Epithelial cell of prostate (primary cell): Measurements from ENCODE around the gene RAD51AP1.
"Not testable (repeated sequence)": the region's sequence is repeated elsewhere in the genome, so short reads cannot be mapped to it uniquely, and the experiment has no call there.

ENCODE experiments used
- DNase-seq: peaks from one replicate; pipeline ENCODE4 v3.0.0-alpha.2; 2011; ENCODE audit warnings: low read depth, low spot score
- H3K27ac ChIP-seq: fragments of 450-650 bp; 2 replicates; pipeline ENCODE4 v1.5.1; 2017; ENCODE audit warnings: mild to moderate bottlenecking

RAD51AP1 gene, protein sequence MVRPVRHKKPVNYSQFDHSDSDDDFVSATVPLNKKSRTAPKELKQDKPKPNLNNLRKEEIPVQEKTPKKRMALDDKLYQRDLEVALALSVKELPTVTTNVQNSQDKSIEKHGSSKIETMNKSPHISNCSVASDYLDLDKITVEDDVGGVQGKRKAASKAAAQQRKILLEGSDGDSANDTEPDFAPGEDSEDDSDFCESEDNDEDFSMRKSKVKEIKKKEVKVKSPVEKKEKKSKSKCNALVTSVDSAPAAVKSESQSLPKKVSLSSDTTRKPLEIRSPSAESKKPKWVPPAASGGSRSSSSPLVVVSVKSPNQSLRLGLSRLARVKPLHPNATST

DNA sequence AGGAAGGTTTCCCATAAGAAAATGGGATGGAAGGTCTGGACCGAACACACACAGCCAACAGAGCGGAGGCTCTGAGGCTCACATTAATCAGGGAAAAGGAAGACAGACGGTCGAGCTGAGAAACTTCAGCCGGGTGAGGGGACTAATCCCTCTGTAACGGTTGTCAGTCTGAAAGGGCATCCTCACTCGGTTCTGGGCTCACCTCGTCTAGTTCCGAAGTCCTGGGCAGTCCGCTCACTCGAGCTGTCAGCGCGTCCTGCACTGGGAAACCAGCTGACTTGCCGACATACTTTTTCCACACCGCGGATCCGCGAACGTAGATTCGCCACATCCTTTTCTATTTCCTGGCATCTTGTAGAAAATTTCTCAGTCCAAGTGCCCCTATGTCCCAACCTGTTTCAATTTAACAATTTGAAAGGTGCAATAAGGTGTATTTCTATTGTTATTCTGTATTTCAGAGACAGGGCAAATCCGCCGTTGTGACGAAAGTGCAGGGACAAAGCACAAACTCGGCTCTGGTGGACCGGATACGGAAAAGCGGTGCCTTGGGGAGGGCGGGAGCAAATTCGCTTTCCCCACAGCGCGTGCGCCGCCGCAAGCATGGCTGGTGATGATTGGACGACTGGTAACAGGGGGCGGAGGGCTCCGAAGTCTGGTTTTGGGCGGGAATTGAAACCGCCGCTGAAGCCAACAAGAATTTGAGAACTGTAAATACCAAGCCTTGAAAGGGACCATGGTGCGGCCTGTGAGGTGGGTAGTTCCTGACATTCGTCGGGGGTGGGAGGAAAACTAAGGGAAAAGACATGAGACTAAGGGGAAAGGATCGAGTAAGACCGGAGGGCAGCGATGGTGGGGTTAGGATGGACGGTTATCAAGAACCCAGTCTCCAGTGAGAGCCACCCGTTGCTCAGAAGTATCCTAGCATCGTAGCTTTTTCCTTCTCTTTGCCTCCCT is at the start of gene RAD51AP1:
Gene RAD51AP1 (plus strand): TSS at position 684 of the 954 bp plus-strand sequence. CDS start 50 bp downstream, at position 734.
- peak within 1 kb of the TSS; percentile 70 for H3K27ac ChIP-seq
- DNase-seq, result peak; percentile 87

DNA sequence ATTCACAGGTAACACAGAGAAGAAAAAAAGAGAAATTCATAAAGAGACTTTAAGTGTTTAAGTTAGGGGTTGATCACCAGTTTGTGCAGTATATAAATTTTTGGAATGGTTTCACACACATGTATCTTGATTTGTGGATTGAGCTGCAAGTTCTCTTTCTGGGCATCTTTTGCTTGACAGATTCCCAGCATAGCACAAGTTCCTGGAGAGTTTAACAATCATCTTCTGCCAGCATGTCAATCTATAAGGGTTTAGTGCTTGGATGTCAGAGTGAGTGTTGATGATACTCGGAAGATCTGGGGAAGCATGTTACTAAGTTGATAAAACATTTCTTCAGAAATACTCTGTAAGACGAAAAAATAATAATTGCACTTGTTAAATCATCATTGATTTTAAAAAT is 49.1 kb upstream of the RAD51AP1 start:
- no peak for DNase-seq
- no peak overlapping the region for H3K27ac ChIP-seq

DNA sequence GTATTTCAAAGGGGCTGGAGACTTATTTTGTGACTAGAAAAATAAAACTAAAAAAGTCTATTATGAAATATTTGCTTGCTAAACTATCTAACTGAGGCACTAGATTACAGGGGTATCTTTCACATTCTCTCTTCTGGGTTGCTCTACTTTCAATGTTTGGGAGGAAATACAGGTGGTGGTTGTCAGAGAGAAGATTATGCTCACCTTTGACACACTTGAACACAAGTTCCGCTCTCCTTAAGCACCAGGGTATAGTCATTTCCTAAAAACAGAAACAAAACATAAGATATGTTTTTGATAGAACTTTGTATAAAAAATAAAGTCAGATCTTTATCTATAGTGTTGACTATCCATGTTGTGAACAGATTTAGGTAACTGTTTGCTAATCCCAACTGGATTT is 47.7 kb upstream of the RAD51AP1 start:
- no peak for DNase-seq
- no peak overlapping the region for H3K27ac ChIP-seq

DNA sequence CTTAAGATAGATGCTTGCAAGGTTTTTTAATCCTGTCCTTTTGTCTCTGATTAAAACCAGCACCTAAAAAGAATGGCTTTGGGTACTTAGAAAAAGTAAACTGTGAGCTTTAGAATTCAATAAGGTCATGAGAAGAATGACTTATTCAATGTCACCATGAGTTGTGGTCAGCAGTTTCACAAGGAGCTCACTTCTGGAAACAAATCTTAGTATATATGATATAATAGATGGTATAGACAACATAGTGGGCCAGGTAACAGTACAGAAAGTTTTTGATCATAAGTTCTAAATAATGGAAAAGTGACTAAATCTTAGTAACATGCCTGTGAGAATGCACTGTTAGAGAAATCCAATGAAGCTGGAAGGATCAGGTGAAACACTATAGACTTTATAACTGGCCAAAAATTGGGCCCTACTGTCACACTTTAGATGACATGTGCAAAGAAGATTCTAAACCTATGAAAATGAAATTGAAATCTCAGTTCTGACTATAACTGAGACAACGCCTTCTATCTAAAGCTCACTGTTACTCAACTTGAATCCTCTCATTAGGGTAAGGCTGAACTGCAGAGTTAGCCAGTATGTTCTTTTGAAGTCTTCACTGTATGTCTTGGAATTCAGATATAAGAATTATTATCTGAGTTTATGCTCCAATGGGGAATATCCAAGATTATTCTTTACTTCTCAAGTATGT is 42.4 kb upstream of the RAD51AP1 start:
- no peak overlapping the region for H3K27ac ChIP-seq
- DNase-seq, result no peak

DNA sequence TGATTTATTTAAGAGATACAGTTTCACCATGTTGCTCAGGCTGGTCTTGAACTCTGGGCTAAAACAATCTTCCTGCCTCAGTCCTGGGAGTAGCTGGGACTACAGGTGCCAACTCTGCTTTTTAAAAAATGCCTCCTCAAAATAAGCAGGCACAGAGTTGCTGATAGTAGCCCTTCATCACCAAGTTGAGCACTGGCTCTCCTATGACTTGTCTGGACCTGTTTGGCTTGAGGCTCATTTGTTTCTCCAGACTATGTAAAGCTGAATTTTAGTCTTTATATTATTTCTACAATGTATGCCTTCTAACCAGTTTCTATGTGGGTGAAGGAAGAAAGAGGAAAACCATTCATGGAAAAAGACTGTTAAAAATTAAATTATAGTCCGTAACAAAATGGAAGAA is 39.5 kb upstream of the RAD51AP1 start:
- H3K27ac ChIP-seq, result peak overlapping the region; percentile 11
- no peak for DNase-seq

DNA sequence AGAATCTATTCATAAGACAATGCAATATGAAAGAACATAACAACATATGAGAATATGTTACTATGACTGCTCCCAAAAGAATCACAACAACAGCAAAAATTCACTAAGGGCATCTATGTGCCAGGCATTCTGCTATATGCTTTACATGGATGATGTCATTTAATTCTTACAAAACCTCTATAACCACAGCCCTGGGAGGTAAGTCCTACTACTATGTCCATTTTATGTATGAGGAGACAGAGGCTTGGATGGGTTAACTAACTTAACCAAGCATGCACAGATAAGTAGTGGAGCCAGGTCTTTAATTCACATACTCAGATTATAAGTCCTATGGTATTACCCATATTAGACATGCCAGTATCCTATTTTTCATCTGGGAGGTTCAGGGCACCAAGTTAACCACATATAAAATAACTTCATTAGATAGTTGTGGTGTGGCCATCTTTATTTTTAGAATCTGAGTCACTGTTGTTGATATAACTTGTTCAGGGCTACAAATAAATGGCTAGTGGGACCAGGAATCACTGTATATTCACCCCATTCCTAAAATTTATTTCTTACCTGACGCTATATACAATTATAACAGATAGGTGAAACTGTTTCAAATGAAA is 33.2 kb upstream of the RAD51AP1 start:
- H3K27ac ChIP-seq, result no peak overlapping the region
- no peak for DNase-seq

DNA sequence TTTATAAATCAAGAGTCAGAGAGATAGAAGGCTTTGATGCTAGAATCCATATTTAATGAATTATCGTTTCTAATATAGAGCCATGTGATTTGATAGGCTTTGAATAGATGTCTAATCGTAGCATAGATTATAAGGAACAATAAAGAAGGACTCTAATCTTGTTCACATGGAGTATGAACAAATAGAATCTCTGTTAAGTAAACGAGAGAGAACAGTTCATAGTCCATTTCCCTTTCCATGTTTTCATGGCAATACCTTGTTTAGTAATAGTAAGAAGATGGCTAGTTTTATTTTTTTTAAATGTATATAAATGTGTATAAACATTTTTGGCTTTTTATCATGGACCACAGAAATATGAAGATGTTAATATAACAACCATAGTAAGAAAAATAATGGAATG is 32.3 kb upstream of the RAD51AP1 start:
- H3K27ac ChIP-seq, result no peak overlapping the region
- no peak for DNase-seq

DNA sequence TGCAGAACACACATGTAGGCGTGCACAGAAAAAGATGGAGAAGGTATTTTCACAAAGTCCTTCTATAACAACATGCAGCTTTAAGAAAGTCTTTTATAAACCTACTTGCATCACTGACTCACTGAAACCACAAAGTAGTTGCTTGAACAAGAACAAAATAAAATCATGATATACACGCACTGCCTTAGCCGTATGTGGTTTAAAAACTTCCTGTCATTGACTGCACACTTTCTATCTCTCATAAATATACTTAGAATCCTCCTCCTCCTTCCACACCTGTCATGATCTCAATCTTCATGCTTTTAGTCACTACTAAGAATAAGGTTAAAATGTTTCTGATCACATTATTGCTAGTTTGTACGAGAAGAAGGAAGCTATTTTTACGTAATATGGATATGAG is 31.8 kb upstream of the RAD51AP1 start:
- H3K27ac ChIP-seq, result no peak overlapping the region
- peak; percentile 14 for DNase-seq

DNA sequence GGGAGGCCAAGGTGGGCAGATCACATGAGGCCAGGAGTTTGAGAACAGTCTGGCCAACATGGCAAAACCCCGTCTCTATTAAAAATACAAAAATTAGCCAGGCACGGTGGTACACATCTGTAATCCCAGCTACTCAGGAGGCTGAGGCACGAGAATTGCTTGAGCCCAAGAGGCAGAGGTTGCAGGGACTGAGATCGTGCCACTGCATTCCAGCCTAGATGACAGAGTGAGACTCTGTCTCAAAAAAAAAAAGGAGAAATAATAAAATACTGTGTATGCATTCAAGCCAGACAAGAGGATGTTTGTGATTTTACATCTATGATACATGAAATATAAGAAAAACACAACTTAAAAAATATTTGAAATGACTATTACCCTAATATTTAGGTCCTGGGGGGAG is 30.2 kb upstream of the RAD51AP1 start:
- DNase-seq, H3K27ac ChIP-seq: not testable (repeated sequence)

DNA sequence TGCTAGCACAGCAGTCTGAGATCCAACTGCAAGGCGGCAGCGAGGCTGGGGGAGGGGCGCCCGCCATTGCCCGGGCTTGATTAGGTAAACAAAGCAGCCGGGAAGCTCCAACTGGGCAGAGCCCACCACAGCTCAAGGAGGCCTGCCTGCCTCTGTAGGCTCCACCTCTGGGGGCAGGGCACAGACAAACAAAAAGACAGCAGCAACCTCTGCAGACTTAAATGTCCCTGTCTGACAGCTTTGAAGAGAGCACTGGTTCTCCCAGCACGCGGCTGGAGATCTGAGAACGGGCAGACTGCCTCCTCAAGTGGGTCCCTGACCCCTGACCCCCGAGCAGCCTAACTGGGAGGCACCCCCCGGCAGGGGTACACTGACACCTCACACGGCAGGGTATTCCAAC is 29.4 kb upstream of the RAD51AP1 start:
- not testable (repeated sequence) for H3K27ac ChIP-seq, DNase-seq

DNA sequence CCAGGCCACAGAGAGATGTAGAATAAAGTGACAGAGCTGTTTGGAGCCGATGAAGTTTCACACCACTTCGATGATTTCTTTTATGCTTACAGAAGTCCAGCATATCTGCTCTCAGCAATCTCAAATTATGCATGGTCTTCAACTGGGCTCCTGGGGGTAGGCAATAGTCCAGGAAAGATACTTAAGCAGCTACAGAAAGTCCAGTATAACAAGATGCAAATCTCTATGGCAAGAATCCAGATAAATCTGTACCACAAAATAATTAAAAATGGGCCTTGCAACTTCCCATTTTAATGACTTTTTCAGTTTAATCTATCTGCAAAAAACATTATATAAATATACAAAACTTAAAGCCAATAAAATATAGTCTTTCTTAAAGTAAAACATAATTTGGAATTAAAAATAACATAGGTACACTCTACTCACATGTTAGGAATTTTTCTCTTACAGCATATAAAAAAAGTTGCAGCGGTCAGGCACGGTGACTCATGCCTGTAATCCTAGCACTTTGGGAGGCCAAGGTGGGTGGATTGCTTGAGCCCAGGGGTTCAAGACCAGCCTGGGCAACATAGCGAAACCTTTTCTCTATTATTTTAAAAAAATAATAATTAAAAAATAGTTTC is 20.5 kb upstream of the RAD51AP1 start:
- H3K27ac ChIP-seq, result no peak overlapping the region
- DNase-seq, result peak; percentile 12

DNA sequence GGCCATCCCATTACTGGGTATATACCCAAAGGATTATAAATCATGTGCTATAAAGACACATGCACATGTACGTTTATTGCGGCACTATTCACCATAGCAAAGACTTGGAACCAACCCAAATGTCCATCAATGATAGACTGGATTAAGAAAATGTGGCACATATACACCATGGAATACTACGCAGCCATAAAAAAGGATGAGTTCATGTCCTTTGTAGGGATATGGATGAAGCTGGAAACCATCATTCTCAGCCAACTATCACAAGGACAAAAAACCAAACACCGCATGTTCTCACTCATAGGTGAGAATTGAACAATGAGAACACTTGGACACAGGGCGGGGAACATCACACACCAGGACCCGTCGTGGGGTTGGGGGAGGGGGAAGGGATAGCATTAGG is 15.2 kb upstream of the RAD51AP1 start:
- not testable (repeated sequence) for DNase-seq, H3K27ac ChIP-seq

DNA sequence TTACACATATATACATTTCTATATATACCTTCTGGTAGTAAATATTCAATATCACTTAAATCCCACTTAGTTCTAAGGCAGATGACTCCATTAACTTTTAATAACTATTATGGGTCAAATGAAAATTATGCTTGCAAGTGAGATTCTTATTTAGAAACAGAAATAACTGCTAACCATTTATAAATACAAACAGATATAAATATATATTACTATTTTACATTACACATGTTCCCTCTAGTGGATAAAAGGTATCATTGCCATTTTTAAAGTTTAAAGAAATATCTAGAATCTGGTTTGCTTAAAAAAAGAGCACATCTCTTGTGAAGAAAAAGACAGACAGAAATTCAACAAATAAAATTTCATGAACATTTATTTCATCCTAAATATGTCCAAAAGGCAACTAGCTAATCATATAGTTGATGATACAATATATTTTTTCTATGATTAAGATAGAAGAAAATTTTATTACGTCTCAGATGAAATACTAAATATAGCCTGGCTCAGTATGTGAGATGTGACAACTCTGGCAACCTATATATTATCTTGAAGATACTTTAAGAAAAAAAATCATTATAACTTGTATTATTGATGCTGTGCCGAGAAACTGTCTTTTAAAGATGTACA is 11.7 kb upstream of the RAD51AP1 start:
- no peak for DNase-seq
- H3K27ac ChIP-seq, result no peak overlapping the region

DNA sequence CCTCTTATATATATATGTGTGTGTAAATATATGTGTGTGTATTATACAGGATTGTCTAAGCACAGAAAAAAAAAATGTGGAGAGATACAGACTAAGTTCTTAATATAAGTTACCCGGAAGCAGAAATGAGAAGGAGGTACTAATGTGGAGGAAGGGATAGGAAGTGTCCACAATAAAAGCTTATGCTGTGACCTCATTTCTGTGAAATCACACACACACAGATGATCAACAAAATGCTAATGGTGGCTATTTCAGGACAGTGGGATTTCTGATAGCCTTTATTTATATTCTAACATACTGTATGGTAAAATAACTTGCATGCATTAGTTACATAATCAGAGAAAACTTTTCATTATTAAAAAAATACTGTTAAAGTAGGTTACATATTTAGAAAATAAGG is 8.5 kb upstream of the RAD51AP1 start:
- no peak overlapping the region for H3K27ac ChIP-seq
- no peak for DNase-seq

DNA sequence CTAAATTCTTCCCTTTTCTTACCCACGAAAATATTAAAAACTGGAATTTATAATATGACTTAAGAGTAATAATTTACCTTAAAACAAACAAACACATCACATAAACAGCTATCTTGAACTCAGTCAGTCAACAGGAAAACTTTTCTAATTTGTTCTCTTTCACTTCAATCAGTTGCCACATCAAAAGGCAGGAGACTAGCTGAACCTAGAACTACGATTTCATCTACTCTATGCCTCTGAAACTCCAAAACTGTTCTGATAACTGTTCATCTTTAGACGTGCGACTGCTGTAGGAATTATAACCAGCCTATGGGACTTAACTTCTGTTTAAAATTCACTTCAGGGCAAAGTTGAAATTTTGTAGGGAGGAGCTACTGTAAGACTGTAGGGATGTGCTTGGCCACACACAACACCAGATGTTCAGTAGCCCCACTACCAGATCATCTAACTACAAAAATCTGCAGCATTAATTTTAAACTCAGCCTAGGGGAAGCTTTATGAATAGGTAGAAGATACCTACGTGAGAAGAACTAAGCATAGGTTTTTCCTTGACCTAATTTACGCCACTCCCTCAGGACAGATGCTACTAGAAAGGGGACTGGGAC is 7.6 kb upstream of the RAD51AP1 start:
- no peak for DNase-seq
- H3K27ac ChIP-seq, result no peak overlapping the region

DNA sequence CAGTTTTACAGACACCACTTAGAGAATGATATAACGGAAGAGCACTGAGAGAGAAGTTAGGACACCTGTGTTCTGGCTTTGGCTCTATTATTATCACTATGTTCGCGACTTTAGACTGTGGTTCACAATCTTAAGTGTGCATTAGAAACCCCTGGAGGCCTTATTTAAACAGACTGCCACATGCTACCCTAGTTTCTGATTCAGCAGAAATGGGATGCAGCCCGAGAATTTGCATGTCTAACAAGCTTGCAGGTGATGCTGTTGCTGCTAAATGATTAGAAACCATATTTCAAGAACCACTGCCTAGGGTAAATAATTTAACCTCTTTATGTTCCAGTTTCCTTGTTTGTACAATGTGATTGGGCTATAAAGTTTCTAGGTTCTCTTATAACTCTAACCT is 3.6 kb upstream of the RAD51AP1 start:
- DNase-seq, result no peak
- H3K27ac ChIP-seq, result no peak overlapping the region

DNA sequence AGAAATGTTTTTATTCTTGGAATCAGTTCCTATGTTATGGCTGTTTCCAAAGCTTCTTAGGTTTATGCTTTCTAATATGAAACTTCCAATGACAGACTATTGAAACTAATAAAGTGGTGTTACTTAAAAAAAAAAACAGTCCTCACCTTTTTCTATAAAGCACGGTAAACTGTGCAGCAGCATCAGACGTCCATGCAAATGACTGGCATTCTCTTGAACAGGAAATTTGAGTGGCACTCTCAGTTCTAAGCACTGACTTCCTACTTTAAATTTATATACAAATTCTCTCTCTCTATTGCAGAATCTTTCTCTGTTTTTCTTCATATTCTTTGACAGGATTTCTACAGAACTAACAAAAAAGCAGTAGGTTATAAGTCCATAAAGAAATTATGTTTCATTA is 2.8 kb upstream of the RAD51AP1 start:
- no peak overlapping the region for H3K27ac ChIP-seq
- DNase-seq, result no peak

DNA sequence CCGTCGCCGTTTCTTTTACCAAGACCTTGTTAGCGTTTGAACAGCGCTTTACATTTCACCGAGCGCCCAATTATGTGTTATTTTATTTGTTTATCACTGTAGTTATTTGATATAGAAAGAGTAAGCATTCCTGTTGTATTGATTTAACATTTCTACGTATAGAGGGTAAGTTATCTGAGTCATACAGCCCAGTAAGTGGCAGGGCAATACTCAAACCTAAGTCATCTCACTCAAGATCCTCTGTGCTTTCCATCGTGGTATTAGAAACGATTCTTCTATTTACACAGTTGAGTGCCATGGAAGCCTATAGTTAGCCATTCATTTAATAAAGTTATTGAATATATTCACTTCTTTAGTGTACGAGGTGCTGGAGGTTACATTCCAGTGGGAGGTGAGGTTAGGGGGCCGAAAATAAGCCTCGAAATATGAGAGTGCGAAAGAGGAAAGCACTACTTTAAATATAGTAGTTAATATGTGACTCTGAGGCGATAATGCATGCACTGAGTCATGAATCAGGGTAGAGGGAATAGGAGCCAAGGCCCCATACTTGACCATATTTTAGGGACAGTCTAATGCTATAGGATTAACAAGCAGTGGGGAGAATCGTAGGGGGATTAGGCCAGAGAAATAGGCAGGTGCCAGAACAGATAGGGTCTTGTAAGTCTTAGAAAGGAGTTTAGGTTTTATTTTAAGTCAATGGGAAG is 629 bp downstream of the RAD51AP1 start:
- no peak for DNase-seq
- peak overlapping the region; percentile 70 for H3K27ac ChIP-seq
